Measurements from ENCODE around the gene LIF. TPM values are rescaled to one million over a fixed set of nuclear protein-coding genes. Genes with fewer than 3 reads are reported as not detected.
A peak's percentile ranks its signal among the peaks of the same experiment; 100 is the strongest.

LIF gene
- total RNA-seq, 3 donors from 2014 or later (not counting 1 experiment from before 2014, with no cell fraction given) = 2.0 to 2.7 (median 2.6) TPM

DNA sequence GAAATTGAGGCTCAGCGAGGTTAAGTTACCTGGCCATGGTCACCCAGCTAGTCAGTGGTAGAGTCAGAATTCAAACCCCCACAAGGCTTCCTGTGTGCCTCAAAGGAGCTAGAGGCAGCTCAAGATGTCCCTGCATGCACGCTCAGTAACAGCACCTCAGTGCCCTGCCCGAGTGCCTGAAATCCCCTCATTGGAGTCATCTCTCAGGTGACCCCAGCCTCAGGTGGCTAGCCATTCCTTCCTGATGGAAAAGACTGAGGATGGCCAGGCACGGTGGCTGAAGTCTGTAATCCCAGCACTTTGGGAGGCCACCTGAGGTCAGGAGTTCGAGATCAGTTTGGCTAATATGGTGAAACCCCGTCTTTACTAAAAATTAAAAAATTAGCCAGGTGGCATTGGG, 36.9 kb downstream of the LIF start:
- no peak for ATAC-seq
- no peaks in the 10 kb centered on the region for H3K27me3 Mint-ChIP-seq (ENCODE audit: low read depth in 2 of 2)
- Histone ChIP-seq H3K4me1 (ENCODE audit: control insufficient read depth, insufficient read depth, low read length) (peaks cover 19% of the 10 kb centered on the region), H3K27ac (ENCODE audit: low read length) (no peak overlapping the region), H3K4me3 (ENCODE audit: low read length) (no peak overlapping the region), H3K27me3 (ENCODE audit: control insufficient read depth, insufficient read depth, low read length) (no peaks in the 10 kb centered on the region), H3K36me3 (ENCODE audit: control insufficient read depth, insufficient read depth, low read length) (no peaks in the 10 kb centered on the region), H3K9me3 (ENCODE audit: control insufficient read depth, insufficient read depth, low read length) (no peaks in the 10 kb centered on the region)
- DNase-seq = no peak
- H3K36me3 Mint-ChIP-seq = no peaks in the 10 kb centered on the region
- H3K9me3 Mint-ChIP-seq = no peaks in the 10 kb centered on the region
- peaks cover 12 to 14% of the 10 kb centered on the region in 2 donors for H3K4me1 Mint-ChIP-seq
- 93% methylated on average over 6 of the region's 6 CpGs for WGBS (ENCODE audit: insufficient coverage)
- no peak overlapping the region for H3K4me3 Mint-ChIP-seq
- intact Hi-C loops (cut with micrococcal nuclease) = no loop called here
- TF ChIP-seq, protein P1, sequence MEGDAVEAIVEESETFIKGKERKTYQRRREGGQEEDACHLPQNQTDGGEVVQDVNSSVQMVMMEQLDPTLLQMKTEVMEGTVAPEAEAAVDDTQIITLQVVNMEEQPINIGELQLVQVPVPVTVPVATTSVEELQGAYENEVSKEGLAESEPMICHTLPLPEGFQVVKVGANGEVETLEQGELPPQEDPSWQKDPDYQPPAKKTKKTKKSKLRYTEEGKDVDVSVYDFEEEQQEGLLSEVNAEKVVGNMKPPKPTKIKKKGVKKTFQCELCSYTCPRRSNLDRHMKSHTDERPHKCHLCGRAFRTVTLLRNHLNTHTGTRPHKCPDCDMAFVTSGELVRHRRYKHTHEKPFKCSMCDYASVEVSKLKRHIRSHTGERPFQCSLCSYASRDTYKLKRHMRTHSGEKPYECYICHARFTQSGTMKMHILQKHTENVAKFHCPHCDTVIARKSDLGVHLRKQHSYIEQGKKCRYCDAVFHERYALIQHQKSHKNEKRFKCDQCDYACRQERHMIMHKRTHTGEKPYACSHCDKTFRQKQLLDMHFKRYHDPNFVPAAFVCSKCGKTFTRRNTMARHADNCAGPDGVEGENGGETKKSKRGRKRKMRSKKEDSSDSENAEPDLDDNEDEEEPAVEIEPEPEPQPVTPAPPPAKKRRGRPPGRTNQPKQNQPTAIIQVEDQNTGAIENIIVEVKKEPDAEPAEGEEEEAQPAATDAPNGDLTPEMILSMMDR (IDR thresholded peaks at IDR 0.05) = no peak
- H3K27ac Mint-ChIP-seq = peak overlapping the region in 1 of 2 donors; percentile 44

GRCh38 chr22:30208631-30209603, 37.6 kb downstream of the LIF start:
- Mint-ChIP-seq H3K27me3 (ENCODE audit: low read depth in 2 of 2) (no peaks in the 10 kb centered on the region), H3K27ac (no peak overlapping the region), H3K9me3 (no peaks in the 10 kb centered on the region), H3K36me3 (no peaks in the 10 kb centered on the region), H3K4me3 (no peak overlapping the region), H3K4me1 (peaks cover 12 to 14% of the 10 kb centered on the region in 2 donors)
- Histone ChIP-seq H3K9me3 (ENCODE audit: control insufficient read depth, insufficient read depth, low read length) (no peaks in the 10 kb centered on the region), H3K27me3 (ENCODE audit: control insufficient read depth, insufficient read depth, low read length) (no peaks in the 10 kb centered on the region), H3K27ac (ENCODE audit: low read length) (no peak overlapping the region), H3K4me3 (ENCODE audit: low read length) (no peak overlapping the region), H3K4me1 (ENCODE audit: control insufficient read depth, insufficient read depth, low read length) (peaks cover 19% of the 10 kb centered on the region), H3K36me3 (ENCODE audit: control insufficient read depth, insufficient read depth, low read length) (no peaks in the 10 kb centered on the region)
- DNase-seq (no peak), ATAC-seq (peak in 1 of 3 donors; percentile 76)
- intact Hi-C loops (cut with micrococcal nuclease) = no loop called here
- WGBS (ENCODE audit: insufficient coverage) = 75% methylated on average over 25 of the region's 26 CpGs
- TF ChIP-seq, protein P1 (IDR thresholded peaks at IDR 0.05) = no peak

- Mint-ChIP-seq H3K4me1 (no peaks in the 10 kb centered on the region), H3K36me3 (no peaks in the 10 kb centered on the region), H3K27me3 (ENCODE audit: low read depth in 2 of 2) (no peaks in the 10 kb centered on the region), H3K9me3 (no peaks in the 10 kb centered on the region), H3K27ac (no peak overlapping the region), H3K4me3 (no peak overlapping the region)
- no peak for ATAC-seq
- Histone ChIP-seq H3K4me3 (ENCODE audit: low read length) (no peak overlapping the region), H3K9me3 (ENCODE audit: control insufficient read depth, insufficient read depth, low read length) (no peaks in the 10 kb centered on the region), H3K36me3 (ENCODE audit: control insufficient read depth, insufficient read depth, low read length) (no peaks in the 10 kb centered on the region), H3K4me1 (ENCODE audit: control insufficient read depth, insufficient read depth, low read length) (peaks cover 2% of the 10 kb centered on the region), H3K27me3 (ENCODE audit: control insufficient read depth, insufficient read depth, low read length) (no peaks in the 10 kb centered on the region), H3K27ac (ENCODE audit: low read length) (no peak overlapping the region)
- no peak for DNase-seq
- TF ChIP-seq, protein P1 (IDR thresholded peaks at IDR 0.05) = no peak
- 85% methylated on average over 16 of the region's 16 CpGs for WGBS (ENCODE audit: insufficient coverage)
- intact Hi-C loops (cut with micrococcal nuclease) = no loop called here
Observed at GRCh38 chr22:30206944-30207343, 39.6 kb downstream of the LIF start.
